H9 (cell line): Measurements from ENCODE around the gene C16orf74. TPM values are rescaled to one million over a fixed set of nuclear protein-coding genes. Genes with fewer than 3 reads are reported as not detected.
A peak's percentile ranks its signal among the peaks of the same experiment; 100 is the strongest.

Experiments used
- DNase-seq: peaks from one replicate; pipeline ENCODE4 v3.0.0-alpha.2; 2017
- H2AFZ ChIP-seq: one replicate; pipeline ENCODE4 v1.6.1; 2013; ENCODE audit warnings: mild to moderate bottlenecking, low read length, control low read depth, moderate library complexity
- H2AK5ac ChIP-seq: 2 replicates; pipeline ENCODE4 v1.6.1; 2013; ENCODE audit warnings: low read length, control low read depth, mixed read lengths; ENCODE audit not compliant: insufficient read length
- H2BK120ac ChIP-seq: one replicate; pipeline ENCODE4 v1.6.1; 2013; ENCODE audit warnings: low read depth, mild to moderate bottlenecking, low read length, control low read depth, inconsistent platforms; ENCODE audit not compliant: poor library complexity, severe bottlenecking
- H2BK12ac ChIP-seq: 2 replicates; pipeline ENCODE4 v1.6.1; 2013; ENCODE audit warnings: low read length, control low read depth, mixed read lengths, low read depth; ENCODE audit not compliant: insufficient read length
- H2BK15ac ChIP-seq: 2 replicates; pipeline ENCODE4 v1.6.1; 2013; ENCODE audit warnings: low read depth, low read length, control low read depth
- H2BK20ac ChIP-seq: one replicate; pipeline ENCODE4 v1.6.1; 2013; ENCODE audit warnings: low read depth, mild to moderate bottlenecking, low read length, control low read depth, inconsistent platforms; ENCODE audit not compliant: poor library complexity, severe bottlenecking
- H2BK5ac ChIP-seq: 2 replicates; pipeline ENCODE4 v1.6.1; 2013; ENCODE audit warnings: low read length, control low read depth, mixed read lengths; ENCODE audit not compliant: insufficient read length
- H3K14ac ChIP-seq: 2 replicates; pipeline ENCODE4 v1.6.1; 2013; ENCODE audit warnings: low read length, control low read depth; ENCODE audit not compliant: insufficient read depth
- H3K18ac ChIP-seq: 2 replicates; pipeline ENCODE4 v1.6.1; 2013; ENCODE audit warnings: low read depth, mild to moderate bottlenecking, mixed read lengths, low read length, control low read depth; ENCODE audit not compliant: insufficient read length
- H3K23ac ChIP-seq: 2 replicates; pipeline ENCODE4 v1.6.1; 2013; ENCODE audit warnings: low read length, control low read depth, mixed read lengths, low read depth; ENCODE audit not compliant: insufficient read length
- H3K23me2 ChIP-seq: 2 replicates; pipeline ENCODE4 v1.6.1; 2013; ENCODE audit warnings: low read depth, mild to moderate bottlenecking, mixed read lengths, low read length, control low read depth; ENCODE audit not compliant: insufficient read length, poor library complexity, severe bottlenecking
- H3K27ac ChIP-seq: 2 replicates; pipeline ENCODE4 v1.5.1; 2013; ENCODE audit warnings: low read length, control low read depth, mixed read lengths, low read depth; ENCODE audit not compliant: insufficient read length
- H3K27me3 ChIP-seq: 2 replicates; pipeline ENCODE4 v1.6.1; 2013; ENCODE audit warnings: low read length, control low read depth, inconsistent platforms; ENCODE audit not compliant: insufficient read depth
- H3K4ac ChIP-seq: 2 replicates; pipeline ENCODE4 v1.6.1; 2013; ENCODE audit warnings: low read depth, mild to moderate bottlenecking, control low read depth, inconsistent platforms, low read length, moderate library complexity
- H3K4me1 ChIP-seq: 2 replicates; pipeline ENCODE4 v1.6.1; 2013; ENCODE audit warnings: low read length, control low read depth, inconsistent platforms; ENCODE audit not compliant: insufficient read depth
- H3K4me2 ChIP-seq: 2 replicates; pipeline ENCODE4 v1.6.1; 2013; ENCODE audit warnings: low read length, control low read depth, mixed read lengths; ENCODE audit not compliant: insufficient read length, insufficient read depth
- H3K56ac ChIP-seq: 2 replicates; pipeline ENCODE4 v1.6.1; 2013; ENCODE audit warnings: low read depth, mild to moderate bottlenecking, mixed read lengths, low read length, control low read depth; ENCODE audit not compliant: insufficient read length
- H3K79me1 ChIP-seq: 2 replicates; pipeline ENCODE4 v1.6.1; 2013; ENCODE audit warnings: low read depth, mild to moderate bottlenecking, moderate library complexity, low read length, control low read depth, inconsistent platforms; ENCODE audit not compliant: insufficient read depth, poor library complexity, severe bottlenecking
- H3K79me2 ChIP-seq: 2 replicates; pipeline ENCODE4 v1.6.1; 2013; ENCODE audit warnings: low read length, control low read depth, inconsistent platforms; ENCODE audit not compliant: insufficient read depth
- H3K9ac ChIP-seq: 2 replicates; pipeline ENCODE4 v1.6.1; 2013; ENCODE audit warnings: low read length, control low read depth, mixed read lengths; ENCODE audit not compliant: insufficient read length; ENCODE audit errors: extremely low read depth
- H3K9me3 ChIP-seq: one replicate; pipeline ENCODE4 v1.6.1; 2013; ENCODE audit warnings: low read depth, low read length, inconsistent platforms; ENCODE audit not compliant: control insufficient read depth
- H3T11ph ChIP-seq: one replicate; pipeline ENCODE4 v1.6.1; 2013; ENCODE audit warnings: mild to moderate bottlenecking, low read length, control low read depth, inconsistent platforms
- H4K20me1 ChIP-seq: one replicate; pipeline ENCODE4 v1.6.1; 2013; ENCODE audit not compliant: control insufficient read depth, insufficient read length, insufficient read depth
- H4K5ac ChIP-seq: 2 replicates; pipeline ENCODE4 v1.6.1; 2013; ENCODE audit warnings: low read depth, mild to moderate bottlenecking, mixed read lengths, low read length, control low read depth; ENCODE audit not compliant: insufficient read length
- H4K8ac ChIP-seq: replicated peaks from 2 replicates; pipeline ENCODE4 v1.6.1; 2013; ENCODE audit warnings: low read length, control low read depth, mixed read lengths, low read depth; ENCODE audit not compliant: insufficient read length
- H4K91ac ChIP-seq: 2 replicates; pipeline ENCODE4 v1.6.1; 2013; ENCODE audit warnings: low read depth, mild to moderate bottlenecking, moderate library complexity, mixed read lengths, low read length, control low read depth; ENCODE audit not compliant: insufficient read length
- H3K27ac Mint-ChIP-seq, 3 experiments: 2 replicates in 2 of 3; 3 replicates in 1 of 3; pipeline ENCODE4 v1.8.0; 2020 to 2021; ENCODE audit warnings: mixed read lengths in 3 of 3, mild to moderate bottlenecking in 1 of 3, moderate library complexity in 1 of 3
- H3K27me3 Mint-ChIP-seq: 2 replicates; pipeline ENCODE4 v1.8.0; 2021; ENCODE audit warnings: low read depth, mild to moderate bottlenecking, moderate library complexity, mixed read lengths
- H3K36me3 Mint-ChIP-seq, 3 experiments: 2 replicates in 2 of 3; 3 replicates in 1 of 3; pipeline ENCODE4 v1.8.0; 2020 to 2021; ENCODE audit warnings: low read depth in 3 of 3, mixed read lengths in 3 of 3; ENCODE audit not compliant: insufficient read depth in 1 of 3
- H3K4me1 Mint-ChIP-seq, 2 experiments: 2 replicates each; pipeline ENCODE4 v1.8.0; 2020; ENCODE audit warnings: mixed read lengths in 2 of 2
- H3K4me3 Mint-ChIP-seq, 2 experiments: 2 replicates in 1 of 2; 3 replicates in 1 of 2; pipeline ENCODE4 v1.8.0; 2020 to 2021; ENCODE audit warnings: mild to moderate bottlenecking in 2 of 2, mixed read lengths in 2 of 2, moderate library complexity in 1 of 2
- H3K9me3 Mint-ChIP-seq, 2 experiments: 2 replicates in 1 of 2; 3 replicates in 1 of 2; pipeline ENCODE4 v1.8.0; 2020; ENCODE audit warnings: mild to moderate bottlenecking in 2 of 2, mixed read lengths in 2 of 2, moderate library complexity in 1 of 2
- CTCF ChIP-seq: fragments of 200-600 bp; sonication (generic); conservative IDR thresholded peaks from 3 replicates; pipeline ENCODE4 v1.8.0; 2021; ENCODE audit warnings: antibody characterized with exemption, mild to moderate bottlenecking
- WGBS: extraction: QIAGEN DNeasy Blood & Tissue Kit; methylation state at CpG from one replicate; pipeline ENCODE4 v1.1.7; 2013; ENCODE audit warnings: missing lambda C conversion rate, low lambda C conversion rate, mixed read lengths; ENCODE audit not compliant: insufficient read length; ENCODE audit errors: extremely low coverage; 5-methylcytosine and 5-hydroxymethylcytosine counted together
- total RNA-seq: library from RNA; stranded (reverse); gene quantifications from 2 replicates; pipeline ENCODE4 v1.2.1, GENCODE V29; 2021

The C16orf74 gene
- total RNA-seq, 1 experiment from 2014 or later: 5.6 TPM

GRCh38 chr16:85759631-85760419 is 8.9 kb upstream of the C16orf74 start:
- Mint-ChIP-seq H3K27me3 (peaks cover 16% of the 10 kb centered on the region), H3K27ac (no peak overlapping the region), H3K4me1 (peaks cover 4 to 8% of the 10 kb centered on the region in 2 experiments; a peak in 2 of 4 replicates), H3K9me3 (no peaks in the 10 kb centered on the region), H3K36me3 (no peaks in the 10 kb centered on the region; a peak in 1 of 7 replicates), H3K4me3 (no peak overlapping the region; a peak in 1 of 5 replicates)
- H3K4me1 ChIP-seq: no peaks in the 10 kb centered on the region
- H3K9me3 ChIP-seq: no peaks in the 10 kb centered on the region
- no peak overlapping the region for H3K56ac ChIP-seq
- H3K4ac ChIP-seq: no peak overlapping the region
- no peaks in the 10 kb centered on the region for H3K23me2 ChIP-seq
- no peak overlapping the region for H2BK15ac ChIP-seq
- H2BK12ac ChIP-seq: no peak overlapping the region
- TF ChIP-seq CTCF: peak; percentile 71
- no peak overlapping the region for H3K14ac ChIP-seq
- no peak overlapping the region for H2AFZ ChIP-seq
- WGBS: no CpG with 5 or more reads among the region's 20 CpGs
- H3K27ac ChIP-seq: no peak overlapping the region
- DNase-seq: peak; percentile 62
- no peak overlapping the region for H2BK20ac ChIP-seq
- no peak overlapping the region for H4K91ac ChIP-seq
- no peaks in the 10 kb centered on the region for H3K27me3 ChIP-seq
- H2BK5ac ChIP-seq: no peak overlapping the region
- H3K23ac ChIP-seq: no peak overlapping the region
- no peaks in the 10 kb centered on the region for H4K20me1 ChIP-seq
- H4K8ac ChIP-seq: no peak overlapping the region
- no peaks in the 10 kb centered on the region for H3K79me2 ChIP-seq
- no peak overlapping the region for H3T11ph ChIP-seq
- no peak overlapping the region for H3K9ac ChIP-seq
- H2BK120ac ChIP-seq: no peak overlapping the region
- no peaks in the 10 kb centered on the region for H3K79me1 ChIP-seq
- H3K18ac ChIP-seq: no peak overlapping the region
- no peak overlapping the region for H3K4me2 ChIP-seq
- H4K5ac ChIP-seq: no peak overlapping the region
- H2AK5ac ChIP-seq: no peak overlapping the region
